ENCODE results near the gene REG3G.

Gene REG3G

DNA sequence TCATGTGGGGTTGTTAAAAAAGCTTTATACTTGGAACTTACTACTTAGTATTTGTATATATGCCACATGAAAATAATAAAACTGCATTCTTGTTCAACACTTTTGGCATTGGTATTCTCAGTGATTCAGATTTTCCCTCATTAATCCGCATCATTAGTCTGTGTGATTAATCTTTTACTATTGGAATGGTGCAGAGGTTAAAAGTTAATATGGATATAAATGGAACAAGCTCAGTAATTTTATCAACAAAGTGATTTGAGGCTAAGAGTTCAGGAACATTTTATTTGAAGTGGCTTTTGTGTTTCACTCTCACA is 45.4 kb upstream of the REG3G start:
- H2AFZ ChIP-seq (ENCODE audit: low read depth, low read length), result no peak overlapping the region
- no peak for DNase-seq
- H3K23ac ChIP-seq (ENCODE audit: low read length in 2 of 2), result no peak overlapping the region
- H3K9ac ChIP-seq (ENCODE audit: low read length), result no peak overlapping the region
- peaks cover 0 to 5% of the 10 kb centered on the region in 2 experiments for H3K27me3 ChIP-seq (ENCODE audit: control insufficient read depth in 1 of 2, insufficient read depth in 1 of 2, low read length in 2 of 2)
- no peak overlapping the region for H4K91ac ChIP-seq (ENCODE audit: low read length)
- no peak overlapping the region for H3K14ac ChIP-seq (ENCODE audit: low read length in 2 of 2)
- H4K8ac ChIP-seq (ENCODE audit: low read length), result no peak overlapping the region
- no peak overlapping the region for H3K4me3 ChIP-seq (ENCODE audit: insufficient read depth in 1 of 2, low read depth in 1 of 2, low read length in 2 of 2)
- H2BK15ac ChIP-seq (ENCODE audit: low read depth, poor library complexity, severe bottlenecking), result no peak overlapping the region
- no peaks in the 10 kb centered on the region for H3K4me1 ChIP-seq (ENCODE audit: control insufficient read depth, insufficient read depth, low read depth, low read length)
- no peak overlapping the region for H3K4ac ChIP-seq (ENCODE audit: low read depth in 1 of 2, low read length in 2 of 2)
- H3K36me3 ChIP-seq (ENCODE audit: control insufficient read depth in 1 of 2, insufficient read depth in 2 of 2, low read depth in 1 of 2, low read length in 2 of 2), result no peaks in the 10 kb centered on the region
- no peak overlapping the region for H3K18ac ChIP-seq (ENCODE audit: low read depth in 1 of 2, low read length in 2 of 2)
- no peak overlapping the region for H2BK12ac ChIP-seq (ENCODE audit: low read length in 2 of 2)
- H3K4me2 ChIP-seq (ENCODE audit: low read length, poor library complexity, severe bottlenecking), result no peak overlapping the region
- H2BK120ac ChIP-seq (ENCODE audit: low read depth, low read length), result no peak overlapping the region
- no peaks in the 10 kb centered on the region for H3K9me3 ChIP-seq (ENCODE audit: control insufficient read depth, low read length)
- H3K79me1 ChIP-seq (replicated peaks; ENCODE audit: low read length, poor library complexity, severe bottlenecking), result no peaks in the 10 kb centered on the region
- no peak overlapping the region for H3K27ac ChIP-seq (ENCODE audit: low read length, poor library complexity, severe bottlenecking)
- no peak overlapping the region for H2AK5ac ChIP-seq (ENCODE audit: low read length, severe bottlenecking)
- WGBS, result 100% methylated on average over 1 of the region's 1 CpG
- H2BK5ac ChIP-seq (ENCODE audit: low read depth, low read length, poor library complexity, severe bottlenecking), result no peak overlapping the region

GRCh38 chr2:78980871-78981270 is 44.6 kb upstream of the REG3G start:
- Histone ChIP-seq H3K4ac (ENCODE audit: low read depth in 1 of 2, low read length in 2 of 2) (no peak overlapping the region), H4K8ac (ENCODE audit: low read length) (no peak overlapping the region), H3K9ac (ENCODE audit: low read length) (no peak overlapping the region), H2AK5ac (ENCODE audit: low read length, severe bottlenecking) (no peak overlapping the region), H3K4me1 (ENCODE audit: control insufficient read depth, insufficient read depth, low read depth, low read length) (no peaks in the 10 kb centered on the region), H3K4me3 (ENCODE audit: insufficient read depth in 1 of 2, low read depth in 1 of 2, low read length in 2 of 2) (no peak overlapping the region), H2BK12ac (ENCODE audit: low read length in 2 of 2) (no peak overlapping the region), H2BK5ac (ENCODE audit: low read depth, low read length, poor library complexity, severe bottlenecking) (no peak overlapping the region), H3K36me3 (ENCODE audit: control insufficient read depth in 1 of 2, insufficient read depth in 2 of 2, low read depth in 1 of 2, low read length in 2 of 2) (no peaks in the 10 kb centered on the region), H4K91ac (ENCODE audit: low read length) (no peak overlapping the region), H2BK120ac (ENCODE audit: low read depth, low read length) (no peak overlapping the region), H3K27me3 (ENCODE audit: control insufficient read depth in 1 of 2, insufficient read depth in 1 of 2, low read length in 2 of 2) (peaks cover 0 to 5% of the 10 kb centered on the region in 2 experiments), H2AFZ (ENCODE audit: low read depth, low read length) (no peak overlapping the region), H3K9me3 (ENCODE audit: control insufficient read depth, low read length) (no peaks in the 10 kb centered on the region), H3K18ac (ENCODE audit: low read depth in 1 of 2, low read length in 2 of 2) (no peak overlapping the region), H2BK15ac (ENCODE audit: low read depth, poor library complexity, severe bottlenecking) (no peak overlapping the region), H3K27ac (ENCODE audit: low read length, poor library complexity, severe bottlenecking) (no peak overlapping the region), H3K79me1 (replicated peaks; ENCODE audit: low read length, poor library complexity, severe bottlenecking) (no peaks in the 10 kb centered on the region), H3K4me2 (ENCODE audit: low read length, poor library complexity, severe bottlenecking) (no peak overlapping the region), H3K14ac (ENCODE audit: low read length in 2 of 2) (no peak overlapping the region), H3K23ac (ENCODE audit: low read length in 2 of 2) (no peak overlapping the region)
- DNase-seq, result no peak
- WGBS, result 66% methylated on average over 4 of the region's 4 CpGs

DNA sequence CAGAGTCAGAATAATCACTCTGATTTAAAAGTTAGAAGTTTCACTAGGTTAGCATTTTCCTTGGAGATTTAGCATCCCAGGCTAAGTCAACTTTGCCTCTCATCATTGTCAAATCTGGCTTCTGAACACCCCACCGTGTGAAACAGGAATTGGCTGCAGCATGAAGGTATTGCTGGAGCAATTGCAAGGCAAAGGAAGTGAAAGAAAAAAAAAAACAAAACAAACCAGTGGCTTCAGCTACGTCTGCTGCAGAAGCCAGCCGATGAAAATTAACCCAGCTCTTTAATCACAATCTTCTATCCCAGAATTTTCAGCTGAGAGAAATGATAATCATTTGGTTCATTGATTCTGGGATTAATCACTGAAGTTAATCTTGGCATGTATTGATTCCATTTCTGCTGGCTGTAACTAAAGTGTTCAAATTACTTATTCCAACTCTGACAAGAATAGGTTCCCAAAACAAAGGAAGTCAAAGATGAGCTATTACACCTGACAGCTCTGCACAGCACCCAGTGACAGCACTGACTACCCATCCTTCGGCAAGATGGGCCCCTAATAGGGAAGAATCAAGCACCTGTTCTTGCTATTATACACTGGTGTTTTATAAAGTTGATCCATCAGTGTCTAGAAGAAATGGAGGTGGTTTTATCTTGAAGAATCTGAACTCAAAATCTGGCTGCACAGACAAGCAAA is 42.7 kb upstream of the REG3G start:
- no peak overlapping the region for H2BK120ac ChIP-seq (ENCODE audit: low read depth, low read length)
- H3K9me3 ChIP-seq (ENCODE audit: control insufficient read depth, low read length), result no peaks in the 10 kb centered on the region
- H2BK5ac ChIP-seq (ENCODE audit: low read depth, low read length, poor library complexity, severe bottlenecking), result no peak overlapping the region
- no peak overlapping the region for H3K23ac ChIP-seq (ENCODE audit: low read length in 2 of 2)
- no peaks in the 10 kb centered on the region for H3K36me3 ChIP-seq (ENCODE audit: control insufficient read depth in 1 of 2, insufficient read depth in 2 of 2, low read depth in 1 of 2, low read length in 2 of 2)
- H4K8ac ChIP-seq (ENCODE audit: low read length), result no peak overlapping the region
- no peak overlapping the region for H3K9ac ChIP-seq (ENCODE audit: low read length)
- H3K4me3 ChIP-seq (ENCODE audit: insufficient read depth in 1 of 2, low read depth in 1 of 2, low read length in 2 of 2), result no peak overlapping the region
- H3K18ac ChIP-seq (ENCODE audit: low read depth in 1 of 2, low read length in 2 of 2), result no peak overlapping the region
- H2BK15ac ChIP-seq (ENCODE audit: low read depth, poor library complexity, severe bottlenecking), result no peak overlapping the region
- H3K4ac ChIP-seq (ENCODE audit: low read depth in 1 of 2, low read length in 2 of 2), result no peak overlapping the region
- DNase-seq, result no peak
- no peaks in the 10 kb centered on the region for H3K4me1 ChIP-seq (ENCODE audit: control insufficient read depth, insufficient read depth, low read depth, low read length)
- peaks cover 0 to 5% of the 10 kb centered on the region in 2 experiments for H3K27me3 ChIP-seq (ENCODE audit: control insufficient read depth in 1 of 2, insufficient read depth in 1 of 2, low read length in 2 of 2)
- no peak overlapping the region for H2BK12ac ChIP-seq (ENCODE audit: low read length in 2 of 2)
- H3K14ac ChIP-seq (ENCODE audit: low read length in 2 of 2), result no peak overlapping the region
- no peak overlapping the region for H2AFZ ChIP-seq (ENCODE audit: low read depth, low read length)
- no peak overlapping the region for H2AK5ac ChIP-seq (ENCODE audit: low read length, severe bottlenecking)
- no peak overlapping the region for H3K4me2 ChIP-seq (ENCODE audit: low read length, poor library complexity, severe bottlenecking)
- H3K79me1 ChIP-seq (replicated peaks; ENCODE audit: low read length, poor library complexity, severe bottlenecking), result no peaks in the 10 kb centered on the region
- WGBS, result 38% methylated on average over 1 of the region's 4 CpGs
- H3K27ac ChIP-seq (ENCODE audit: low read length, poor library complexity, severe bottlenecking), result no peak overlapping the region
- no peak overlapping the region for H4K91ac ChIP-seq (ENCODE audit: low read length)

- Histone ChIP-seq H3K4me1 (ENCODE audit: control insufficient read depth, insufficient read depth, low read depth, low read length) (no peaks in the 10 kb centered on the region), H3K27me3 (ENCODE audit: control insufficient read depth in 1 of 2, insufficient read depth in 1 of 2, low read length in 2 of 2) (peaks cover 0 to 5% of the 10 kb centered on the region in 2 experiments), H2AFZ (ENCODE audit: low read depth, low read length) (no peak overlapping the region), H2BK5ac (ENCODE audit: low read depth, low read length, poor library complexity, severe bottlenecking) (no peak overlapping the region), H3K36me3 (ENCODE audit: control insufficient read depth in 1 of 2, insufficient read depth in 2 of 2, low read depth in 1 of 2, low read length in 2 of 2) (no peaks in the 10 kb centered on the region), H2BK12ac (ENCODE audit: low read length in 2 of 2) (no peak overlapping the region), H3K27ac (ENCODE audit: low read length, poor library complexity, severe bottlenecking) (no peak overlapping the region), H4K91ac (ENCODE audit: low read length) (no peak overlapping the region), H3K23ac (ENCODE audit: low read length in 2 of 2) (no peak overlapping the region), H3K4me2 (ENCODE audit: low read length, poor library complexity, severe bottlenecking) (no peak overlapping the region), H3K79me1 (replicated peaks; ENCODE audit: low read length, poor library complexity, severe bottlenecking) (no peaks in the 10 kb centered on the region), H3K9ac (ENCODE audit: low read length) (no peak overlapping the region), H3K9me3 (ENCODE audit: control insufficient read depth, low read length) (no peaks in the 10 kb centered on the region), H3K14ac (ENCODE audit: low read length in 2 of 2) (no peak overlapping the region), H3K4me3 (ENCODE audit: insufficient read depth in 1 of 2, low read depth in 1 of 2, low read length in 2 of 2) (no peak overlapping the region), H4K8ac (ENCODE audit: low read length) (no peak overlapping the region), H2AK5ac (ENCODE audit: low read length, severe bottlenecking) (no peak overlapping the region), H2BK120ac (ENCODE audit: low read depth, low read length) (no peak overlapping the region), H2BK15ac (ENCODE audit: low read depth, poor library complexity, severe bottlenecking) (no peak overlapping the region), H3K4ac (ENCODE audit: low read depth in 1 of 2, low read length in 2 of 2) (no peak overlapping the region), H3K18ac (ENCODE audit: low read depth in 1 of 2, low read length in 2 of 2) (no peak overlapping the region)
- peak; percentile 3 for DNase-seq
- 48% methylated on average over 7 of the region's 7 CpGs for WGBS
Observed at GRCh38 chr2:78984386-78984785, 41.1 kb upstream of the REG3G start.
